ENCODE results near the gene CHST2.

DNA sequence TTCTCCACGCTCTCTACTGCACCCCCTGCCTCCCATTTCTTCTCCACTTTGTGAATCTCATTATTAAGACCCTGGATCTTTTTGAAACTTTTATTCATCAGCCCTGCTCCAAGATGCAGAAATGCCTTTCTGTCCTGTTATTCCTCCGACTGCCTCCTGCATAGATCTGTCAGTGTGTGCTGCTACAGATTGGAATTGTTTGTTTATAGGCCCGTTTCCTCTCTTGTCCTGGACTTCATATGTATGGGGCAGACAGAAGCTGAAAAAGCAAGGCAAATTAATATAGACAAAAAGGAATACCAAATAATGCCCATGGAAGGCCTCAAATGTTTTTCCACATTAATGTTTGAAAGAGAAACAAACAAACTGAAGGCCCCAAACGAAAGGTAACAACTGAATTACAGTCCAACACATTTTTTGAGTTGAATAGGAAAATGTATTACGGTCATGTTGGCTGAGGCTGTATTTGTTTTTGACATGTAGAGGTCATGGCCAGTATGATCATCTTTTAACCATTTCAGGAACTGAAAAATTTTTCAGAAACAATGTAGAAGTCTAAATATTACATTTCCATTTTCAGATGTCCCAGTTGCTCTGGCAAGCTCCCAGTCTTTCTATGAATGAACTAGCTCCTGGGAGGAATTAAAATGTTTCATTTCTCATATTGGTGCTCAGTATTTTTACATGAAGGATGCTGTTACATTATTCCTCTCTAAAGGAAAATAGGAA, 8.8 kb downstream of the CHST2 start:
- TF ChIP-seq CTCF (IDR thresholded peaks at IDR 0.05) (no peak), ZNF416 (CRISPR knock-in tag; IDR thresholded peaks at IDR 0.05) (no peak), NR2C2 (CRISPR knock-in tag; IDR thresholded peaks at IDR 0.05) (no peak), USF1 (CRISPR knock-in tag; IDR thresholded peaks at IDR 0.05) (no peak), NFE2L1 (CRISPR knock-in tag; IDR thresholded peaks at IDR 0.05) (no peak)

Measured in WTC11 (cell line).